Liver (tissue), 3 donors: ENCODE data around the gene ELAVL1.

Experiments used
- FOXA1 ChIP-seq: IDR thresholded peaks from 2 replicates; pipeline ENCODE4 v1.6.1; 2016; ENCODE audit warnings: antibody characterized with exemption
- GABPA ChIP-seq, 2 donors: IDR thresholded peaks in 1 of 2; conservative IDR thresholded peaks in 1 of 2; 2 replicates each; pipeline ENCODE4 v1.6.1; 2016; ENCODE audit warnings: antibody characterized with exemption in 2 of 2, mild to moderate bottlenecking in 1 of 2, moderate library complexity in 1 of 2
- HNF4G ChIP-seq: IDR thresholded peaks from 2 replicates; pipeline ENCODE4 v1.6.1; 2016; ENCODE audit warnings: antibody characterized with exemption
- TAF1 ChIP-seq: conservative IDR thresholded peaks from 2 replicates; pipeline ENCODE4 v1.6.1; 2016; ENCODE audit warnings: antibody characterized with exemption, mild to moderate bottlenecking
- YY1 ChIP-seq: IDR thresholded peaks from 2 replicates; pipeline ENCODE4 v1.6.1; 2016; ENCODE audit warnings: antibody characterized with exemption, mild to moderate bottlenecking
- ZBTB33 ChIP-seq: IDR thresholded peaks from 2 replicates; pipeline ENCODE4 v1.6.1; 2016; ENCODE audit warnings: antibody characterized with exemption
- TF ChIP-seq, protein P1 (sequence below): IDR thresholded peaks from 2 replicates; pipeline ENCODE4 v1.6.1; 2016; ENCODE audit warnings: antibody characterized with exemption, mild to moderate bottlenecking
- TF ChIP-seq, protein P2 (sequence below): fragments of 150-350 bp; IDR thresholded peaks from 2 replicates; pipeline ENCODE4 v1.5.1; 2017; ENCODE audit warnings: improper control_type of control experiment, low read depth, low read length; ENCODE audit not compliant: missing input control
- TF ChIP-seq, protein P3 (sequence below): IDR thresholded peaks from 2 replicates; pipeline ENCODE4 v1.6.1; 2016; ENCODE audit warnings: antibody characterized with exemption
- donor health status: healthy.
- donor health status: healthy.

- TF ChIP-seq YY1 (no peak), TAF1 (peak; percentile 73), HNF4G (peak; percentile 78), ZBTB33 (no peak), GABPA (IDR thresholded peaks at IDR 0.05 in 1 of 2, conservative IDR thresholded peaks at IDR 0.05 in 1 of 2) (no peak), FOXA1 (no peak)
- TF ChIP-seq, protein P1, sequence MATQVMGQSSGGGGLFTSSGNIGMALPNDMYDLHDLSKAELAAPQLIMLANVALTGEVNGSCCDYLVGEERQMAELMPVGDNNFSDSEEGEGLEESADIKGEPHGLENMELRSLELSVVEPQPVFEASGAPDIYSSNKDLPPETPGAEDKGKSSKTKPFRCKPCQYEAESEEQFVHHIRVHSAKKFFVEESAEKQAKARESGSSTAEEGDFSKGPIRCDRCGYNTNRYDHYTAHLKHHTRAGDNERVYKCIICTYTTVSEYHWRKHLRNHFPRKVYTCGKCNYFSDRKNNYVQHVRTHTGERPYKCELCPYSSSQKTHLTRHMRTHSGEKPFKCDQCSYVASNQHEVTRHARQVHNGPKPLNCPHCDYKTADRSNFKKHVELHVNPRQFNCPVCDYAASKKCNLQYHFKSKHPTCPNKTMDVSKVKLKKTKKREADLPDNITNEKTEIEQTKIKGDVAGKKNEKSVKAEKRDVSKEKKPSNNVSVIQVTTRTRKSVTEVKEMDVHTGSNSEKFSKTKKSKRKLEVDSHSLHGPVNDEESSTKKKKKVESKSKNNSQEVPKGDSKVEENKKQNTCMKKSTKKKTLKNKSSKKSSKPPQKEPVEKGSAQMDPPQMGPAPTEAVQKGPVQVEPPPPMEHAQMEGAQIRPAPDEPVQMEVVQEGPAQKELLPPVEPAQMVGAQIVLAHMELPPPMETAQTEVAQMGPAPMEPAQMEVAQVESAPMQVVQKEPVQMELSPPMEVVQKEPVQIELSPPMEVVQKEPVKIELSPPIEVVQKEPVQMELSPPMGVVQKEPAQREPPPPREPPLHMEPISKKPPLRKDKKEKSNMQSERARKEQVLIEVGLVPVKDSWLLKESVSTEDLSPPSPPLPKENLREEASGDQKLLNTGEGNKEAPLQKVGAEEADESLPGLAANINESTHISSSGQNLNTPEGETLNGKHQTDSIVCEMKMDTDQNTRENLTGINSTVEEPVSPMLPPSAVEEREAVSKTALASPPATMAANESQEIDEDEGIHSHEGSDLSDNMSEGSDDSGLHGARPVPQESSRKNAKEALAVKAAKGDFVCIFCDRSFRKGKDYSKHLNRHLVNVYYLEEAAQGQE, result peak; percentile 76
- TF ChIP-seq, protein P2, sequence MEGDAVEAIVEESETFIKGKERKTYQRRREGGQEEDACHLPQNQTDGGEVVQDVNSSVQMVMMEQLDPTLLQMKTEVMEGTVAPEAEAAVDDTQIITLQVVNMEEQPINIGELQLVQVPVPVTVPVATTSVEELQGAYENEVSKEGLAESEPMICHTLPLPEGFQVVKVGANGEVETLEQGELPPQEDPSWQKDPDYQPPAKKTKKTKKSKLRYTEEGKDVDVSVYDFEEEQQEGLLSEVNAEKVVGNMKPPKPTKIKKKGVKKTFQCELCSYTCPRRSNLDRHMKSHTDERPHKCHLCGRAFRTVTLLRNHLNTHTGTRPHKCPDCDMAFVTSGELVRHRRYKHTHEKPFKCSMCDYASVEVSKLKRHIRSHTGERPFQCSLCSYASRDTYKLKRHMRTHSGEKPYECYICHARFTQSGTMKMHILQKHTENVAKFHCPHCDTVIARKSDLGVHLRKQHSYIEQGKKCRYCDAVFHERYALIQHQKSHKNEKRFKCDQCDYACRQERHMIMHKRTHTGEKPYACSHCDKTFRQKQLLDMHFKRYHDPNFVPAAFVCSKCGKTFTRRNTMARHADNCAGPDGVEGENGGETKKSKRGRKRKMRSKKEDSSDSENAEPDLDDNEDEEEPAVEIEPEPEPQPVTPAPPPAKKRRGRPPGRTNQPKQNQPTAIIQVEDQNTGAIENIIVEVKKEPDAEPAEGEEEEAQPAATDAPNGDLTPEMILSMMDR, result no peak
- TF ChIP-seq, protein P3, sequence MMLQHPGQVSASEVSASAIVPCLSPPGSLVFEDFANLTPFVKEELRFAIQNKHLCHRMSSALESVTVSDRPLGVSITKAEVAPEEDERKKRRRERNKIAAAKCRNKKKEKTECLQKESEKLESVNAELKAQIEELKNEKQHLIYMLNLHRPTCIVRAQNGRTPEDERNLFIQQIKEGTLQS, result no peak
These were observed 86.6 kb downstream of the ELAVL1 start for GRCh38 chr19:7918615-7919421.
